Activated CD8-positive, alpha-beta memory T cell treated with anti-CD3 and anti-CD28 coated beads, Interleukin-2, amount 50 U/mL, for 48 hours (primary cell): ENCODE data around the gene MYD88.

Source experiments
- DNase-seq: peaks from one replicate; pipeline ENCODE4 v3.0.0-alpha.2; 2020

Gene MYD88

DNA sequence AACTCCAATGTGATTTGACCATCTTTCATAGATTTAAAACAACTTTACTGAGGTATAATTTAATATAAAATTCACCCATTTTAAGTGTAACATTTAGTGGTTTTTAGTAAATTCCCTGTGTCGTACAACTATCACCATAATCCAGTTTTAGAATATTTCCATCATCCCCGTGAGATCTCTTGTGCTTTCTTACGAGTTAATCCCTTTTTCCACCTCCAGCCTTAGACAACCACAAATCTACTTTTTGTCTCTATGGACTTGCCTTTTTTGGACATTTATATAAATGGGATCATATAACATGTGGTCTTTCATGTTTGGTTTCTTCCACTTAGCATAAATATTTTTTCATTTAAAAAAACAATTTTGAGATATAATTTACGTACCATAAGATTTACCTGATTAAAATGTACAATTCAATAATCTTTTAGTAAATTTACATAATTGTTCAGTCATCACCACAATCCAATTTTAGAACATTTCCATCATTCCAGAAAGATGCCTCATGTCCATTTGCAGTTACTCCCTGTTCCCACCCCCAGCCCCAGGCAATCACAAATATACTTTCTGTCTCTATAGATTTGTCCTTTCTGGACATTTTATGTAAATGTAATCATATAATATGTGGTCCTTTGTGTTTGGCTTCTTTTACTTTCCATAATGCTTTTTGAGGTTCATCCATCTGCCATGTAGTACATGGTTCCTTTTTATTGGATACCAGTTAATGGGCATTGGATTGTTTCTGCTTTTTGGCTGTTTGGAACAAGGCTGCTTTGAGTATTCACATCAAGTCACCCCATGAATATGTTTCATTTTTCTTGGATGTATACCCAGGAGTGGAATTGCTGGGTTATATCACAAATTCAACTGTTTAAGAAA is 29.9 kb downstream of the MYD88 start:
- no peak for DNase-seq

DNA sequence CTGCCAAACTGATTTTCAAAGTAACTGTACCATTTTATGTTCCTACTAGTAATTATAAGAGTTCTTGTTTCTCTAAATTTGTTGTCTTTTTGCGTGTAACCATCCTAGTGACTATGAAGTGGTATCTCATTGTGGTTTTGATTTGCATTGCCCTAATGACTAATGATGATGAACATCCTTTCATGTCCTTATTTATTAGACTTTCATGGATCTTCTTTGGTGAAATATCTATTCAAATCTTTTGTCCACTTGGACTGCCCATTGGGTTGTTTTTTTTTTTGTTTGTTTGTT is 30.5 kb downstream of the MYD88 start:
- DNase-seq: no peak

DNA sequence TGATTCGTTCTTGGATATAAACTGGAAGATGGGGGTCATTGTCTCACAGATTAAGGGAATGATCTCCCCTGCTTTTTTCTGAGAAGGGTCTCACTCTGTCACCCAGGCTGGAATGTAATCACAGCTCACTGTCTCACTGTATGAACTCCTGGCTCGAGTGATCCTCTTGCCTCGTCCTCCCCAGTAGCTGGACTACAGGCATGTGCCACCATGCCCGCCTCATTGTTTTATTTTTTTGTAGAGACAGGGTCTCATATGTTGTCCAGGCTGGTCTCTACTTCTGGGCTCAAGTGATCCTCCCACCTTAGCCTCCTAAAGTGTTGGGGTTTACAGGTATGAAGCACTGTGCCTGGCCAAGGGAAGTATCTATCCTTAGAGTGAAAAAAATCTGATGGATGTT is 32.3 kb downstream of the MYD88 start:
- no peak for DNase-seq

DNA sequence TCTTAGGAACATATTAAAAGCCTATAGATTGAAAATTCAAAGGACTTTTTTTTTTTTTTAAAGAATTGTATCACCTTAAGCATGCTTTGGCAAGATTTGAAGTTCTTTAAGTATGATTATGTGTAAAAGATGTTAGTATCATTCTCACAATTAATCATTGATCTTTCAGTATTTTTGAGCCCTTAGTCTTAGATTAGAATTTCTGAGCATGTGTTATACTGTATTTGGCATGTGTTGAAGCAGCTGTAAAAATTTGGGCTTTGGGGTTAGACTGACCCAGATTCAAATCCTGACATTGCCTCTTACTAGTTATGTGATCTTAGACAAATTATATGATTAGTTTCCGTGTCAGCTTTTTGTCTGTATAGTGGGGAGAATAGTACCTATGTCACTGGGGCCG is 33.2 kb downstream of the MYD88 start:
- no peak for DNase-seq

DNA sequence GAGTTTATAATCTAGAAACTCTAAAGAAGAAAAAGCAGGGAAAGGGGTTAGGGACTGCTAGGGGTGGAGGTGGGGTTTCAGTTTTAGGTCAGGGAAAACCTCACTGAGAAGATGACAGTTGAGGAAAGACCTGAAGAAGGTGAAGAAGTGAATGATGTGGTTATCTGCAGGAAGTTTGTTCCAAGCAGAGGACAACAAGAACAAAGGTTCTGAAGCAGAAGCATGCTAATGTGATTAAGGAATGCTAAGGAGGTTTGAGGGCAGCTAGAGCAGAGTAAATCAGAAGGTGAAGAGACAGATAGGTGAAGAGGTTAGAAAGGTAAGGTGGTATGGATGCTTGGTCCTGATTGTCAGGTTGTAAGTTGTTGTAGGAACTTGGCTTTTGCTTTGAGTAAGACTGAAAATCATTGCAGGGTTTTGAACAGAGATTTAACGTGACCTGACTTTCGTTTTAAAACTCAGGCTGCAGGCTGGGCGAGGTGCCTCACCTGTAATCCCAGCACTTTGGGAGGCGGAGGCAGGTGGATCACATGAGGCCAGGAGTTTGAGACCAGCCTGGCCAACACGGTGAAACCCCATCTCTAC is 35.5 kb downstream of the MYD88 start:
- DNase-seq: no peak

DNA sequence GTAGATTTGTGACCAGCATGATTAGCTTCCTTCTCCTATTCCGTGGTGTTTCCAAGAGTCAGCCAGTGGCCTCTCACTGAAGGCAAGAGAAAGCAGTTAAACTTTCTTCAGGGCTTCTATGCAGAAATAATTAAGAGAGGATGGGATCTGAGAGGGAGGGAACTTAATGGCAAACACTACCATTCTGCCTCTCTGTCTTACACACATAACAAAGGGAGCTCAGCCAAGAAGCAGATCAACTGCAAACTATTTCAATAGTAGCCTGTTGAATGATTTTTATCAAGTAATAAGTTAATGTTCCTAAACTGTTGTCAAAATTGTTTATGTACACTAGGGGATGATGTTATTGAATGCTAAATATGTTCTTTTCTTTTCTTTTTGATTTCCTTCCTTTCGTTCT is 38.7 kb downstream of the MYD88 start:
- no peak for DNase-seq

DNA sequence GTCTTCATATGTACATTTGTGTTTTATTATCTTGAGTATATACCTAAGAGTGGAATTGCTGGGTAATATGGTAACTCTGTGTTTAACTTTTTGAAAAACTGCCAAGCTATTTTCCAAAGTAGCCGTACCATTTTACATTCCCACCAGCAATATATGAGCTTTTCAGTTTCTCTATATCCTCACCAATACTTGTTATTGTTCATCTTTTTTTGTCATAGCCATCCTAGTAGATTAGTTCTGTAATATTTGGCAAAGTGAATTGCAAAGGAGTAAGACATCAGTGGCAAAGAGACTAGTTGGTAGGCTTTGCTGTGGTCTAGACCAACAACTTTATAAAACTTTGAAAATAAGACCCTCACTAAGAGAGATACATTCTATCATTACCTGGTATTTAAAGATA is 48.3 kb downstream of the MYD88 start:
- DNase-seq: no peak

DNA sequence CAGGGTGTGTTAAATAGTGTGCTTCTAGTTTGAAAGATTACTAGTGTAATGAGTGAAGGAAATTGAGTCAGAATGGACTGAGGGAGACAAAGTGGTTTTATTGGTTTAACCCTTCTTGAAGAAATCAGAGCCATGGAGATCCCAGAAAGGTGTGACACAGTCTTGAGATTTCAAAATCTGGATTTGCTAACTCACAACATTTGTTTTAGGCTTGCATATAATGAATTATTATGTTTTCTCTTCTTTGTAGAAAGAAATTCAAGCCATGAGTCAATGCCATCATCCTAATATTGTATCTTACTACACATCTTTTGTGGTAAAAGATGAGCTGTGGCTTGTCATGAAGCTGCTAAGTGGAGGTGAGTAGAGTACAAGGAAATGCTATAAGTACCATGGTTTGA is 52.0 kb downstream of the MYD88 start:
- no peak for DNase-seq
